HG03354 (cell line): ENCODE results near the gene TAF11L10.
"Not testable (repeated sequence)": the region's sequence is repeated elsewhere in the genome, so short reads cannot be mapped to it uniquely, and the experiment has no call there.

ENCODE experiments used
- ATAC-seq: cut with Tn5 transposase; IDR thresholded peaks from one replicate; pipeline ENCODE4 v1.9.1; 2021; ENCODE audit warnings: mild to moderate bottlenecking; ENCODE audit not compliant: unreplicated experiment, poor library complexity, severe bottlenecking

TAF11L10 gene

GRCh38 chr5:17597728-17598127, at the start of gene TAF11L10:
Gene TAF11L10 (minus strand): TSS chr5:17597828.
- ATAC-seq = not testable (repeated sequence)

DNA sequence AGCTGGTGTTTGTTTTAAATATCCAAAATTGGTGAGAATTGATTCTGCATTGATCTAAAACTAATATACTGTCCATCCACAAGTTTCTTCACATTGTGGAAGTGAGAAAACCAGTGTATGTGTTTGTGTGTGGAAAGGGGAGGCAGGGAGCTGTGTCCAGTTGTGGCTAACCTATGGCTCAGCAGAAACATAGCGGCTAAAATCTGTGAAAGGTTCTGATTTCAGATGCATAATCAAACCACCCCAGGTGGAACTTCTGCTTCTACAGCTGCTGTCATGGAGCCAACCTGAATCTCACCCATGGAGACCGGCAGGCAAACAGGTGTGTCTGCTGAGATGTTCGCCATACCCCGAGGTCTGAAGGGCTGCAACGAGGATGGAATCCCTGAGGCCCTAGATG, 36.5 kb upstream of the TAF11L10 start, which contains the start of gene TAF11L14:
Gene TAF11L14 (plus strand): TSS at position 301 of the 400 bp plus-strand sequence.
- no peak for ATAC-seq

GRCh38 chr5:17631788-17632187, 34.2 kb upstream of the TAF11L10 start, which contains the start of gene TAF11L13:
Gene TAF11L13 (plus strand): TSS chr5:17632088.
- ATAC-seq = not testable (repeated sequence)

DNA sequence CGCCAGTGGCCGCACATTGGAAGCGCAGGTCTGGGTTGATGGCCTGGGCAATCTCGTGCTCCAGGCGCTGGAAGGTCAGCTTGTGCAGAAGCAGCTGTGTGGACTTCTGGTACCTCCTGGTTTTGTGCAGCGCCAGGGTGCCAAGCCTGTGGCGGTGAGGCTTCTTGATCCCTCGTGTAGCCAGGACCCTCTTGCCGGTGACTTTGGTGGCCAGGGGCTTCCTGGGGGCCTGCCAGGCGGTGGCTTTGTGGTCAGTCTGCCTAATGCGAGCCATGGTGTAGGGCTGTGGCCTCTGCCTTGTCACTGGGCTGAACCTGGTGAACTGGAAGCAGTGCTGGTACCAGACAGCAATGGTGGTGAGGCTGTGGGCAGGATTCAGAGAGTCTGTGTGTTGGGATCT, 28.1 kb upstream of the TAF11L10 start:
- ATAC-seq = no peak

DNA sequence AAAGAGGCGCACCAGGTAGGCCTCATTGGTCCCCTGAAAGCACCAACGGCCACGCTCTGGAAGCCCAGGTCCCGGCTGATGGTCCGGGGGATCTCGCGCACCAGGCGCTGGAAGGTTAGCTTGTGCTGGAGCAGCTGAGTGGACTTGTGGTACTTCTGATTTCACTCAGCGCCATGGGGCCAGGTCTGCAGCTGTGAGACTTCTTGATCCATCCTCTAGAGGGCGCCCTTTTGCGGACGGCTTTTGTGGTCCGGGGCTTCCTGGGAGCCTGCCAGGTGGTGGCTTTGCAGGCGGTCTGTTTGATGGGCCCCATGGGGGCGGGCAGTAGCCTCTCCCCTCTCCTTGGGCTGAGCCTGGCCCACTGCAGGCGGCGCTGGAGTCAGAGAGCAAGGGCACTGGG, 23.0 kb upstream of the TAF11L10 start:
- ATAC-seq = no peak

DNA sequence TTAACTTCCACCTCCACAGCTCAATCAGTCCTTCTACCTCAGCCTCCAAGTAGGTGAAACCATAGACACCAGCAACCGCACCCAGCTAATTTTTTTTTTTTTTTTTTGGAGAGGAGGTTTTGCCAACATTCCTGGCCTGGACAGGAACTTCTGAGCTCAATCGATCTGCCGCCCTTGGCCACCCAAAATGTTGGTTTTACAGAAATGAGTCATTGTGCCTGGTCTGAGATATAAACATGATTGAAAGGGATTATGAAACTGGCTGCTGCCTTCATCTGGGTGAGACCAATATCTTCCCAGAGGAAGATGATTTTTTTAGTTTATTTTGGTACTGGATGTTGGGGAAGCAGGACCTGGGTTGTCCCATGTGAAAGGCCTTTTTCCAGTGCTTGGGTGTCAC, 21.7 kb upstream of the TAF11L10 start:
- no peak for ATAC-seq

DNA sequence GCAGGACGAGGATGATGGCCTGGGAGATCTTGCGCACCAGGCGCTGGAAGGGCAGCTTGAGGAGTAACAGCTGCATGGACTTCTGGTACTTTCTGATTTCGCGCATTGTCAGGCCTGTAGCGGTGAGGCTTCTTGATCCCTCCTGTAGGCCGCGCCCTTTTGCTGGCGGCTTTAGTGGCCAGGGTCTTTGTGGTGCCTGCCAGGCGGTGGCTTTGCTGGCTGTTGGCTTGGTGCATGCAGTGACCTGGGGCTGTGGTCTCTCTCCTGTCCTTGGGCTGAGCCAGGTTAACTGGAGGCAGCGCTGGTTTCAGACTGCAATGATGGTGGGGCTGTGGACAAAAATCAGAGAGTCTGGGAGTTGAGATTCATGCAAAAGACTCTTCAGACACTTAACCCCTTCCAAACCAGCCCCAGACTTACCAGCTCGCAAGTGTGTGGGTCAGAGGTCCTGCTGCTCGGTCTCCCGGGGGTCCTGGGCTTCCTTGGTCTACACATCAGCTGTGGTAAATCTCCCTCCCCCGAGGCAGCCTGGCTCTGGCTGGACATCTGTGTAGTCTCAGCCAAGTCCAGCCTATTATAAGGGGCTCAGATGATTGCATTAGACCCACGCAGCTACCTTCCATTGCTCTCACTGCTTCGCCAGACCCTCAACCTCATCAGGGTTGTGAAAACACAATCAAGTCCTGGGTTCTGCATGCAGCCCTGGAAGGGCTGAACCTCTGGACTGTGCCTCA, 17.4 kb upstream of the TAF11L10 start:
- ATAC-seq = no peak

DNA sequence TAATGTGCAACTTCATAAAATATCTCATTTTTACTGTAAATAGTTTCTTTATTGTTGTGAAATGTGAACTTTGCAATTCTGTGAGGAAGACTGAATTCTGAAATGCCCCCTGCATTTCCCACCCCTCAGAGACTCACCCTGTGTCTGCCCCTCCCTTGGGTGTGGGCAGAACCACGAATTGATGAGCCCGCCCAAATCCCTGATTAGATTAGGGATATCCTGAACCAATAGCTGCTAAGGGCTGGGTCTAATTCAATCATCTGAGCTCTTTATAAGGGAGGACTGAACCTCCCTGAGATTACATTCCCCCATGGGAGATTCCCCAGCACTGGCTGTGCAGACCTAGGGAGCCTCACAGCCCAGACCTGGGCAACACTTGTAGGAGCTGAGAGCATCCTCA, 12.5 kb upstream of the TAF11L10 start, which contains the start of gene TAF11L12:
Gene TAF11L12 (plus strand): TSS at position 301 of the 400 bp plus-strand sequence.
- ATAC-seq = not testable (repeated sequence)

DNA sequence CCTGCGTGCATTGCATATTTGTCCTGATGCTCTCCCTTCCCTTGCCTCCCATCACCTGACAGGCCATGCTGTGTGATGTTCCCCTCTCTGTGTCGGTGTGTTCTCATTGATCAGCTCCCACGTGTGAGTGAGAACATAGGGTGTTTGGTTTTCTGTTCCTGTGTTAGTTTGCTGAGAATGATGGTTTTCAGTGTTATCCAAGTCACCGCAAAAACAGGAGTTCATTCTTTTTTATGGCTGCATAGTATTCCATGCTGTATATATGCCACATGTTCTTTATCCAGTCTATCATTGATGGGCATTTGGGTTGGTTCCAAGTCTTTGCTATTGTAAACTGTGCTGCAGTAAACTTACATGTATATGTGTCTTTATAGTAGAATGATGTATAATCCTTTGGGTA, 9.8 kb upstream of the TAF11L10 start:
- ATAC-seq = not testable (repeated sequence)

DNA sequence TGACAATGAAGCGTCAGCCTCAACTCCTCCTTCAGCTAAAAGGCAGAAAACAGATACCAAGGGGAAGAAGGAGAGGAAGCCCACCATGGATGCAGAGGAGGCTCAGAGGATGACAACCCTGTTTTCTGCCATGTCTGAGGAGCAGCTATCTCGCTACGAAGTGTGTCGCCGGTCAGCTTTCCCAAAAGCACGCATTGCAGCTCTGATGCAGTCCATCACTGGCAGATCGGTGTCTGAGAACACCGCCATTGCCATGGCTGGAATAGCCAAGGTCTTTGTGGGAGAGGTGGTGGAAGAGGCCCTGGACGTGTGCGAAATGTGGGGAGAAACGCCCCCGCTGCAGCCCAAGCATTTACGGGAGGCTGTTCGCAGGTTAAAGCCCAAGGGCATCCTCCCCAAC, 7.3 kb upstream of the TAF11L10 start:
- no peak for ATAC-seq

DNA sequence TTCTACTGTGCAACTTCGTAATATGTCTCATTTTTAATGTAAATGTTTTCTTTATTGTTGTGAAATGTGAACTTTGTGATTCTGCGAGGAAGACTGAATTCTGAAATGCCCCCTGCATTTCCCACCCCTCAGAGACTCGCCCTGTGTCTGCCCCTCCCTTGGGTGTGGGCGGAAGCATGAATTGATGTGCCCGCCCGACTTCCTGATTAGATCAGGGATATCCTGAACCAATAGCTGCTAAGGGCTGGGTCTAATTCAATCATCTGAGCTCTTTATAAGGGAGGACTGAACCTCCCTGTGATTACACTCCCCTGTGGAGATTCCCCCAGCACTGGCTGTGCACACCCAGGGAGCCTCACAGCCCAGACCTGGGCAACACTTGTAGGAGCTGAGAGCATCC, 6.3 kb upstream of the TAF11L10 start, which contains the start of gene TAF11L11:
Gene TAF11L11 (plus strand): TSS at position 304 of the 400 bp plus-strand sequence.
- ATAC-seq = not testable (repeated sequence)

GRCh38 chr5:17594255-17594654, 3.4 kb downstream of the TAF11L10 start, which contains the start of gene TAF11L9:
Gene TAF11L9 (minus strand): TSS chr5:17594394.
- not testable (repeated sequence) for ATAC-seq

- ATAC-seq = not testable (repeated sequence)
These were observed 6.8 kb downstream of the TAF11L10 start, which contains the start of gene TAF11L8 for GRCh38 chr5:17590860-17591259. Gene TAF11L8 (minus strand): TSS chr5:17590960.

- not testable (repeated sequence) for ATAC-seq
These were observed 12.0 kb downstream of the TAF11L10 start, which contains the start of gene TAF11L7 for GRCh38 chr5:17585658-17586057. Gene TAF11L7 (minus strand): TSS chr5:17585758.
